ENCODE results near the gene URB1.
"Not testable (repeated sequence)": the region's sequence is repeated elsewhere in the genome, so short reads cannot be mapped to it uniquely, and the experiment has no call there.

Gene URB1

GRCh38 chr21:32282992-32283391, 109.8 kb downstream of the URB1 start:
- no peak for DNase-seq (ENCODE audit: low spot score)

GRCh38 chr21:32281531-32281930, 111.3 kb downstream of the URB1 start:
- DNase-seq (ENCODE audit: low spot score) = no peak

- DNase-seq (ENCODE audit: low spot score) = no peak
Measured at GRCh38 chr21:32279377-32279680, 113.5 kb downstream of the URB1 start.

GRCh38 chr21:32278518-32279376, 114.1 kb downstream of the URB1 start, which contains the start of gene MIS18A:
Gene MIS18A (minus strand): TSS chr21:32279049. CDS start chr21:32279014, 35 bp downstream.
- peak; percentile 98 for DNase-seq (ENCODE audit: low spot score)

DNA sequence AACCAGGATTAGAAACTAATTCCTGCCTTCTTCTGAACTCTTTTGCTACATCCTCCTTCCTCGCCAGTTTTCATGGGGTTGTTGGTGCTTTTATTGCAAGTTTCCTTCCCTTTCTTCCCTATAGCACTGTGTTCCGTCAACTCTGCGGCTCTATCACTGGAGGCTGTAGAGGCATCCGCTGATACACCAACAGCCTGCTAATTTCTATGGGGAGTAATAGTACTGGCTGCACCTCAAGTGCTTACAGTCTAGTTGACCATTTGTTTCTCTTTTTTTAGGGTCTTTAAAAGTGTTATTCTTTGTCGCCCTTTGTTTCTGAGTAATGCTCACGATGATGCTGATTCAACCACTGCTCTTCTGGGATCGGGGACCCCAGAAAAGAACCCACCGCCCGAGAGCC, 114.7 kb downstream of the URB1 start:
- DNase-seq (ENCODE audit: low spot score) = no peak

DNA sequence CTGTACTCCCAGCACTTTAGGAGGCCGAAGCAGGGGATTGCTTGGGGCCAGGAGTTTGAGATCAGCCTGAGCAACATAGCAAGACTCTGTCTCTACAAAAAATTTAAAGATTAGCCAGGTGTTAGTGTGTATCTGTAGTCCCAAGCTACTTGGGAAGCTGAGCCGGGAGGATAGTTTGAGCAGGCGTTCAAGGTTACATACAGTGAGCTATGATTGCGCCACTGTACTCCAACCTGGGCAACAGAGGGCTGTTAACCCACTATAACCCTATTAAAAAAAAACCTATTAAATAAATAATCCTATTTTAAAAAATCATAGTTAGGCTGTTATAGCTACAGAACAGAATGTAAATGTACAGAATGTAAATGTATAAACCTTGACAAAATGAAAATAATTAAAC, 116.1 kb downstream of the URB1 start:
- DNase-seq (ENCODE audit: low spot score) = no peak

DNA sequence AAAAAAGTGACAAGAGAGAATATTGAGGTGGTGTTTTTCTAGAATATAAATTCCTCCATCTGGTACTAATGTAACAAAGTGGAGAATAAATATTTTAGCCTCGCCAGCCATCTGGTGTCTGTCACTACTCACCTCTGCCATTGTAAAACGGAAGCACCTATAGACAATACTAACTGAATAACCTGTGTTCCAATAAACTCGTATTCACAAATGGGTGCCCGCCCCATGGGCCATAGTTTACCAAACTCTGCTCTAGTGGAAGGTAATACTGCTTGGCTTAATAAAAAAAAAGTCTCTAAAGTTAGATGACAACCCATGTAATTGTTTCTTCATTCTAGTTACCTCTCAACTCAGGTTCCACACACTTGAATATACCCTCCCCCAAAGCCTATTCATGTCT, 122.1 kb downstream of the URB1 start:
- no peak for DNase-seq (ENCODE audit: low spot score)

DNA sequence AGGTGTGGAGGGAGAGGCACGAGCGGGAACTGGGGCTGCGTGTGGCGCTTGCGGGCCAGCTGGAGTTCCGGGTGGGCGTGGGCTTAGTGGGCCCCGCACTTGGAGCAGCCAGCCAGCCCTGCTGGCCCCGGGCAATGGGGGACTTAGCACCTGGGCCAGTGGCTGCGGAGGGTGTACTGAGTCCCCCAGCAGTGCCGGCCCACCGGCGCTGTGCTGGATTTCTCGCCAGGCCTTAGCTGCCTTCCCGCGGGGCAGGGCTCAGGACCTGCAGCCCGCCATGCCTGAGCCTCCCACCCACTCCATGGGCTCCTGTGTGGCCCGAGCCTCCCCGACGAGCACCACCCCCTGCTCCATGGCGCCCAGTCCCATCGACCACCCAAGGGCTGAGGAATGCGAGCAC, 127.5 kb downstream of the URB1 start:
- not testable (repeated sequence) for DNase-seq (ENCODE audit: low spot score)

DNA sequence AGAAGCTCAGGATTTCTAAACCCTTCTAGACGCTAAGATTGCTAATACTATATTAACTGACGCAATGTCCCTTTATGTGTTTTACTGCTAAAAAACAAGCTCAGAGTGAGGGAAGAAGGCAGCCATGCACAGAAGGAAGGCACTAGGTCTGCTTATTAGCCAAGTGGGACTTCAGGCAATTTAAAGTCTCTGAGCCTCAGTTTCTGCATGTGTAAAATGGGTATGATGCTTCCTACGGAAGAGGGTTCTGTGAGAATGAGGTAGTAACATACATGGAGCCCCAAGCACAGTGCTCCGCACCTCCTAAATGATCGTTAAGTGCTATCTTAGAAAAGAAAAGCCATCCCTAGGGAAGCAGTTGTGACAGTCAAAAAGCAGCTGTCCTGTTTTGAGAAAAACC, 130.9 kb downstream of the URB1 start:
- no peak for DNase-seq (ENCODE audit: low spot score)

All from ecto neural progenitor cell (in vitro differentiated cells).